Measurements from ENCODE around the gene NNT. TPM values are rescaled to one million over a fixed set of nuclear protein-coding genes. Genes with fewer than 3 reads are reported as not detected.
A peak's percentile ranks its signal among the peaks of the same experiment; 100 is the strongest.

NNT gene
- total RNA-seq, 1 donor from 2014 or later = 56.3 TPM

GRCh38 chr5:43603344-43604217, 601 bp downstream of the NNT start:
- Mint-ChIP-seq H3K27ac (peak overlapping the region; percentile 43), H3K4me1 (peaks cover 34% of the 10 kb centered on the region), H3K9me3 (peaks cover 4% of the 10 kb centered on the region), H3K4me3 (peak overlapping the region; percentile 90), H3K36me3 (peaks cover 17% of the 10 kb centered on the region), H3K27me3 (ENCODE audit: insufficient read depth, low read depth) (peaks cover 4% of the 10 kb centered on the region)
- TF ChIP-seq EZH2 (IDR thresholded peaks at IDR 0.05) (no peak), EZH2phosphoT487 (IDR thresholded peaks at IDR 0.05) (no peak), CTCF (IDR thresholded peaks at IDR 0.05) (no peak)
- no peaks in the 10 kb centered on the region for H3K36me3 ChIP-seq
- H3K79me2 ChIP-seq (ENCODE audit: low read depth) = peaks cover 7% of the 10 kb centered on the region
- H3K9ac ChIP-seq = no peak overlapping the region
- peak overlapping the region; percentile 96 for H2AFZ ChIP-seq (replicated peaks)
- peak overlapping the region; percentile 87 for H3K4me2 ChIP-seq
- peak; percentile 35 for DNase-seq (ENCODE audit: low spot score)
- H3K27me3 ChIP-seq = peaks cover 14% of the 10 kb centered on the region
- peak overlapping the region; percentile 60 for H3K4me3 ChIP-seq
- H4K20me1 ChIP-seq (ENCODE audit: low read depth) = no peaks in the 10 kb centered on the region
- H3F3A ChIP-seq (ENCODE audit: low read depth) = peaks cover 3% of the 10 kb centered on the region
- no peaks in the 10 kb centered on the region for H3K9me3 ChIP-seq (ENCODE audit: low read depth)
- H3K4me1 ChIP-seq = peaks cover 9% of the 10 kb centered on the region
- no peak overlapping the region for H3K27ac ChIP-seq

GRCh38 chr5:43604699-43605098, 1.7 kb downstream of the NNT start:
- no peaks in the 10 kb centered on the region for H3K9me3 ChIP-seq (ENCODE audit: low read depth)
- H3K4me3 ChIP-seq = no peak overlapping the region
- H3K79me2 ChIP-seq (ENCODE audit: low read depth) = peaks cover 7% of the 10 kb centered on the region
- TF ChIP-seq CTCF (IDR thresholded peaks at IDR 0.05) = no peak
- TF ChIP-seq EZH2phosphoT487 (IDR thresholded peaks at IDR 0.05) = no peak
- TF ChIP-seq EZH2 (IDR thresholded peaks at IDR 0.05) = no peak
- Mint-ChIP-seq H3K9me3 (peaks cover 4% of the 10 kb centered on the region), H3K27me3 (ENCODE audit: insufficient read depth, low read depth) (peaks cover 4% of the 10 kb centered on the region), H3K4me1 (peaks cover 29% of the 10 kb centered on the region), H3K4me3 (peak overlapping the region; percentile 90), H3K27ac (no peak overlapping the region), H3K36me3 (peaks cover 19% of the 10 kb centered on the region)
- no peaks in the 10 kb centered on the region for H3K36me3 ChIP-seq
- H3K27ac ChIP-seq = no peak overlapping the region
- DNase-seq (ENCODE audit: low spot score) = no peak
- peaks cover 14% of the 10 kb centered on the region for H3K27me3 ChIP-seq
- no peak overlapping the region for H2AFZ ChIP-seq (replicated peaks)
- H4K20me1 ChIP-seq (ENCODE audit: low read depth) = no peaks in the 10 kb centered on the region
- H3K9ac ChIP-seq = no peak overlapping the region
- H3K4me1 ChIP-seq = peaks cover 9% of the 10 kb centered on the region
- peaks cover 3% of the 10 kb centered on the region for H3F3A ChIP-seq (ENCODE audit: low read depth)
- no peak overlapping the region for H3K4me2 ChIP-seq

GRCh38 chr5:43606351-43606750, 3.4 kb downstream of the NNT start:
- no peaks in the 10 kb centered on the region for H4K20me1 ChIP-seq (ENCODE audit: low read depth)
- no peak overlapping the region for H3K4me3 ChIP-seq
- Mint-ChIP-seq H3K9me3 (peaks cover 4% of the 10 kb centered on the region), H3K4me3 (no peak overlapping the region), H3K4me1 (peaks cover 24% of the 10 kb centered on the region), H3K27me3 (ENCODE audit: insufficient read depth, low read depth) (peaks cover 4% of the 10 kb centered on the region), H3K36me3 (peaks cover 30% of the 10 kb centered on the region), H3K27ac (no peak overlapping the region)
- peaks cover 9% of the 10 kb centered on the region for H3K4me1 ChIP-seq
- H2AFZ ChIP-seq (replicated peaks) = no peak overlapping the region
- no peak overlapping the region for H3K27ac ChIP-seq
- H3K9ac ChIP-seq = no peak overlapping the region
- peaks cover 3% of the 10 kb centered on the region for H3F3A ChIP-seq (ENCODE audit: low read depth)
- no peaks in the 10 kb centered on the region for H3K36me3 ChIP-seq
- TF ChIP-seq EZH2phosphoT487 (IDR thresholded peaks at IDR 0.05) = no peak
- TF ChIP-seq CTCF (IDR thresholded peaks at IDR 0.05) = no peak
- no peak for TF ChIP-seq EZH2 (IDR thresholded peaks at IDR 0.05)
- H3K79me2 ChIP-seq (ENCODE audit: low read depth) = peaks cover 7% of the 10 kb centered on the region
- H3K27me3 ChIP-seq = peaks cover 14% of the 10 kb centered on the region
- H3K4me2 ChIP-seq = no peak overlapping the region
- DNase-seq (ENCODE audit: low spot score) = no peak
- no peaks in the 10 kb centered on the region for H3K9me3 ChIP-seq (ENCODE audit: low read depth)

Data from neural progenitor cell (in vitro differentiated cells).